ENCODE measurements around the gene P4HTM.

P4HTM gene

GRCh38 chr3:48970586-48970985 lies 19.5 kb upstream of the P4HTM start:
- Mint-ChIP-seq H3K36me3 (peaks cover 100% of the 10 kb centered on the region), H3K4me1 (peaks cover 13% of the 10 kb centered on the region), H3K27ac (no peak overlapping the region), H3K9me3 (no peaks in the 10 kb centered on the region), H3K4me3 (no peak overlapping the region)
- no peak for ATAC-seq
- DNase-seq (ENCODE audit: low spot score in 2 of 2), result no peak

GRCh38 chr3:48974076-48974864 lies 15.8 kb upstream of the P4HTM start:
- Mint-ChIP-seq H3K36me3 (peaks cover 100% of the 10 kb centered on the region), H3K9me3 (no peaks in the 10 kb centered on the region), H3K27ac (no peak overlapping the region), H3K4me1 (no peaks in the 10 kb centered on the region), H3K4me3 (no peak overlapping the region)
- ATAC-seq, result no peak
- no peak for DNase-seq (ENCODE audit: low spot score in 2 of 2)

- peaks cover 100% of the 10 kb centered on the region for H3K36me3 Mint-ChIP-seq
- H3K4me3 Mint-ChIP-seq, result no peak overlapping the region
- DNase-seq (ENCODE audit: low spot score in 2 of 2), result no peak
- ATAC-seq, result no peak
- no peaks in the 10 kb centered on the region for H3K9me3 Mint-ChIP-seq
- no peaks in the 10 kb centered on the region for H3K4me1 Mint-ChIP-seq
- peak overlapping the region; percentile 69 for H3K27ac Mint-ChIP-seq
Observed at GRCh38 chr3:48979451-48979850, 10.6 kb upstream of the P4HTM start.

GRCh38 chr3:48980295-48980694 lies 9.7 kb upstream of the P4HTM start:
- peaks cover 100% of the 10 kb centered on the region for H3K36me3 Mint-ChIP-seq

GRCh38 chr3:48982016-48982415 lies 8.0 kb upstream of the P4HTM start:
- Mint-ChIP-seq H3K9me3 (no peaks in the 10 kb centered on the region), H3K4me1 (no peaks in the 10 kb centered on the region), H3K27ac (peak overlapping the region; percentile 63), H3K36me3 (peaks cover 100% of the 10 kb centered on the region), H3K4me3 (no peak overlapping the region)
- ATAC-seq (no peak), DNase-seq (ENCODE audit: low spot score in 2 of 2) (no peak)

More at GRCh38 chr3:48980295-48980694, 9.7 kb upstream of the P4HTM start:
- no peaks in the 10 kb centered on the region for H3K4me1 Mint-ChIP-seq
- no peak overlapping the region for H3K4me3 Mint-ChIP-seq
- H3K9me3 Mint-ChIP-seq, result no peaks in the 10 kb centered on the region
- H3K27ac Mint-ChIP-seq, result peak overlapping the region; percentile 69
- ATAC-seq (no peak), DNase-seq (ENCODE audit: low spot score in 2 of 2) (no peak)

GRCh38 chr3:48982686-48983085 lies 7.4 kb upstream of the P4HTM start:
- Mint-ChIP-seq H3K27ac (peak overlapping the region; percentile 63), H3K4me3 (no peak overlapping the region), H3K4me1 (peaks cover 1% of the 10 kb centered on the region), H3K36me3 (peaks cover 96% of the 10 kb centered on the region), H3K9me3 (no peaks in the 10 kb centered on the region)
- DNase-seq (ENCODE audit: low spot score in 2 of 2) (no peak), ATAC-seq (no peak)

- Mint-ChIP-seq H3K9me3 (no peaks in the 10 kb centered on the region), H3K4me1 (peaks cover 5% of the 10 kb centered on the region), H3K36me3 (peaks cover 91% of the 10 kb centered on the region), H3K4me3 (no peak overlapping the region), H3K27ac (peak overlapping the region; percentile 63)
- no peak for DNase-seq (ENCODE audit: low spot score in 2 of 2)
- ATAC-seq, result no peak
Observed at GRCh38 chr3:48983096-48983495, 6.9 kb upstream of the P4HTM start.

- H3K27ac Mint-ChIP-seq, result peak overlapping the region; percentile 63
Observed at GRCh38 chr3:48984663-48985062, 5.4 kb upstream of the P4HTM start.

GRCh38 chr3:48985831-48986376 lies 4.1 kb upstream of the P4HTM start:
- ATAC-seq, result no peak
- Mint-ChIP-seq H3K4me3 (no peak overlapping the region), H3K9me3 (no peaks in the 10 kb centered on the region), H3K4me1 (peaks cover 21% of the 10 kb centered on the region), H3K27ac (peak overlapping the region; percentile 63), H3K36me3 (peaks cover 67% of the 10 kb centered on the region)
- DNase-seq (ENCODE audit: low spot score in 2 of 2), result no peak

More at GRCh38 chr3:48984663-48985062, 5.4 kb upstream of the P4HTM start:
- H3K9me3 Mint-ChIP-seq, result no peaks in the 10 kb centered on the region
- DNase-seq (ENCODE audit: low spot score in 2 of 2) (no peak), ATAC-seq (no peak)
- H3K36me3 Mint-ChIP-seq, result peaks cover 76% of the 10 kb centered on the region
- H3K4me1 Mint-ChIP-seq, result peaks cover 17% of the 10 kb centered on the region
- H3K4me3 Mint-ChIP-seq, result no peak overlapping the region

GRCh38 chr3:48989126-48989795 lies 780 bp upstream of the P4HTM start:
- peaks cover 41% of the 10 kb centered on the region for H3K4me1 Mint-ChIP-seq
- H3K27ac Mint-ChIP-seq, result peak overlapping the region; percentile 92
- ATAC-seq (no peak), DNase-seq (ENCODE audit: low spot score in 2 of 2) (no peak)
- peaks cover 58% of the 10 kb centered on the region for H3K36me3 Mint-ChIP-seq
- H3K4me3 Mint-ChIP-seq, result peak overlapping the region; percentile 93
- H3K9me3 Mint-ChIP-seq, result no peaks in the 10 kb centered on the region

- Mint-ChIP-seq H3K36me3 (peaks cover 57% of the 10 kb centered on the region), H3K4me1 (peaks cover 50% of the 10 kb centered on the region), H3K27ac (peak overlapping the region; percentile 92), H3K9me3 (no peaks in the 10 kb centered on the region), H3K4me3 (peak overlapping the region; percentile 93)
- DNase-seq (ENCODE audit: low spot score in 2 of 2) (peak in 1 of 2 donors; percentile 74), ATAC-seq (peak; percentile 36)
Observed at GRCh38 chr3:48990636-48991469, 812 bp downstream of the P4HTM start.

GRCh38 chr3:48991851-48992545 lies 2.0 kb downstream of the P4HTM start:
- H3K4me3 Mint-ChIP-seq, result peak overlapping the region; percentile 93
- no peaks in the 10 kb centered on the region for H3K9me3 Mint-ChIP-seq
- peaks cover 50% of the 10 kb centered on the region for H3K4me1 Mint-ChIP-seq
- no peak for DNase-seq (ENCODE audit: low spot score in 2 of 2)
- H3K27ac Mint-ChIP-seq, result peak overlapping the region; percentile 92
- H3K36me3 Mint-ChIP-seq, result peaks cover 45% of the 10 kb centered on the region
- ATAC-seq, result no peak

- ATAC-seq (no peak), DNase-seq (ENCODE audit: low spot score in 2 of 2) (no peak)
- Mint-ChIP-seq H3K9me3 (no peaks in the 10 kb centered on the region), H3K36me3 (peaks cover 43% of the 10 kb centered on the region), H3K4me1 (peaks cover 41% of the 10 kb centered on the region), H3K4me3 (no peak overlapping the region), H3K27ac (peak overlapping the region; percentile 85)
Observed at GRCh38 chr3:48993834-48994233, 3.8 kb downstream of the P4HTM start.

GRCh38 chr3:48996640-48997039 lies 6.6 kb downstream of the P4HTM start:
- Mint-ChIP-seq H3K4me3 (no peak overlapping the region), H3K4me1 (peaks cover 21% of the 10 kb centered on the region), H3K27ac (no peak overlapping the region), H3K36me3 (peaks cover 33% of the 10 kb centered on the region), H3K9me3 (no peaks in the 10 kb centered on the region)
- DNase-seq (ENCODE audit: low spot score in 2 of 2) (no peak), ATAC-seq (no peak)

All from stimulated activated effector memory CD8-positive, alpha-beta T cell treated with anti-CD3 and anti-CD28 coated beads, Interleukin-12 subunit alpha, Interleukin-12 subunit beta, amount 100 ng/mL, for 72 hours (primary cell).